Activated CD8-positive, alpha-beta memory T cell treated with anti-CD3 and anti-CD28 coated beads, Interleukin-2, amount 50 U/mL, for 4 hours (primary cell): Measurements from ENCODE around the gene ATG2B.
"Not testable (repeated sequence)": the region's sequence is repeated elsewhere in the genome, so short reads cannot be mapped to it uniquely, and the experiment has no call there.

Source experiments
- DNase-seq: peaks from one replicate; pipeline ENCODE4 v3.0.0-alpha.2; 2020

Gene ATG2B

GRCh38 chr14:96376093-96376492 lies 13.0 kb upstream of the ATG2B start:
- no peak for DNase-seq

DNA sequence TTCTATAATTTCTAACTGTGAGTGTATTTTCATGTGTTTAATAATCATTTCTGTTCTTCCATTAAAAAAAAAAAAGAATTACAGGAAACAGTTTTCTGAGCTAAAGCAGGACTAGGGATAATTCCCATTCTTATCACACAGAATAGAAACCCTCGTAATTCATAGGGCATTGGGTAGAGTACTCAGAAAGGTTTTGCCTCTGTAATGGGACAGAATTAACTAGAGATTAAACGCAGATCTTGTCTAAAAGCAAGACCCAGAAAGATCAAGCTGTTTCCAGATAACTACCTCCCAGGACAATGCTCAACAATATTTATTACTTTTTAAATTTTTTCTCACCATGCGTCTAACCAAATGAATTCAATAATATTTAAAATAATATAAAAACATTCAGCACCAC lies 10.4 kb upstream of the ATG2B start:
- DNase-seq: no peak

DNA sequence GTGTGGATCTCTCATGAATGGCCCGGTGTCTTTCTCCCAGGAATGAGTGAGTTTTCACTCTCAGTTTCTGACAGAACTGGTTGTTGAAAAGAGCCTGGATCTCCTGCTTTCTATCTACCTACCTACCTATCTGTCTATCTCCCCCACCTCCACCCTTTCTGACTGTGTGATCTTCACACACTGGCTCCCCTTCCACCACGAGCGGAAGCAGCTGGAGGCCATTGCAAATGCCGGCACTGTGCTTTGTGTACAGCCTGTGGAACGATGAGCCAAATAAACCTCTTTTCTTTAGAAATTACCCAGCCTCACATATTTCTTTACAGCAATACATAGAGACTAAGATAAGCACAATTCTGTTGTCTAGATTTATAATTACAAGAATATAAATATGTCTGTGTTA lies 7.4 kb upstream of the ATG2B start:
- DNase-seq: no peak

DNA sequence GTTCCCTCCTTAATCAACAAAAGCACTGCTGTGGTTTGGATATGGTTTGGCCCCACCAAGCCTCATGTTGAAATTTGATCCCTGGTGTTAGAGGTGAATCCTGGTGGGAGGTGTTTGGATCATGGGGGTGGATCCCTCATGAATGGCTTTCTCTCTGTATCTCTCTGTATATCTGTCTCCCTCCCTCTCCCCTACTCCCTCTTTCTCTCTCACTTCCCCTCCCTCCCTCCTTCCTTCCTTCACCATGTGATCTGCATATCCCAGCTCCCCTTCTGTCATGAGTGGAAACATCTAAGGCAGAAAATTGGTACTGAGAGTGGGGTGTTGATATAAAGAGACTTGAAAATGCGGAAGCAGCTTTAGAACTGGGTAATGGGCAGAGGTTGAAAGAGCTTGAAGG lies 5.4 kb upstream of the ATG2B start:
- DNase-seq: no peak

DNA sequence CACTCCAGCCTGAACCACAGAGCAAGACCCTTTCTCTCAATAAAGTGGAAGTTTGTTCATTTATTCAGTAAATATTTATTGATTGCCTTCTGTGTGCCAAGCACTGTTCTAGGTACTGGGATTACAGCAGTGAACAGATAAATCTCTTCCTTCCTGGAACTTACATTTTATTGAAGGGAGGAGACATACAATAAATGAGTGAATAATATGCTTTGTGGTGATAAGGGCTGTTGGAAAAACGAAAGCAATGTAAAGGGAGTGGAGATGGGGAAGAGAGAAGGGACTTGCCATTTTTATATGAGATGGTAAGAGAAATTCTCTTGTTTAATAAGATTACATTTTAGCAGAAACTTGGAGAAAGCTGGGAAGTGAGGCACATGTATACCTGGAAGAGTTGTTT lies 1.8 kb upstream of the ATG2B start:
- DNase-seq: no peak

DNA sequence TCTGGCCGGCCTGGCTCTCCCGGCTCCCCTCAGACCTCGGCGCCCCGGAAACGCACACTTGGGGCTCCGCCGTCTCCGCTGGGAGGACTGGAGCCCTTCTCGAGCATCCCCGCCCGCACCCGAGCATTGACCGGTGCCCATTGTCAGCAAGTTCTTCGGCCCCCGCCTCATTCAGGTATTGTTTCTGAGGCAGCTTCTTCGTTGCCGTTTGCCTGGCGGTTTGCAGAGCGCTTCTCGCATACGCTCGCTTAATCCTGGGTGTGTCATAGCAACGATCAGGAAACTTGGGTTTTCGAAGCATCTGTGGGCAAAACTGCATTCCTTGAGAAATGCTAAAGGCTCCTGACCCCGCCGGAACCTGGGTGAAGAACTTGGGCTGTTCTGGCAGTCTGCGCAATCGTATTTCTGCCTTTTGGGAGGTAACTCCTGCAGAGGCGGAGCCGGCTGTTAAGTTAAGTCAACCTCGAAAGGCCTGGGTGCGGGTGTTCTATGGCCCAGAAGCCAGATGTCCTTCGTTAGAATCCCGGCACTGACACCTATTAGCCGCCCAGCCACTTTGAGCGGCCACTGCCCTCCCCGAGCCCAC lies 703 bp upstream of the ATG2B start:
- peak; percentile 31 for DNase-seq

GRCh38 chr14:96362071-96362964 lies 823 bp downstream of the ATG2B start:
- DNase-seq: peak; percentile 23

- DNase-seq: no peak
Measured at GRCh38 chr14:96359959-96360358, 3.2 kb downstream of the ATG2B start.

- DNase-seq: no peak
Measured at GRCh38 chr14:96357216-96357615, 5.9 kb downstream of the ATG2B start.

DNA sequence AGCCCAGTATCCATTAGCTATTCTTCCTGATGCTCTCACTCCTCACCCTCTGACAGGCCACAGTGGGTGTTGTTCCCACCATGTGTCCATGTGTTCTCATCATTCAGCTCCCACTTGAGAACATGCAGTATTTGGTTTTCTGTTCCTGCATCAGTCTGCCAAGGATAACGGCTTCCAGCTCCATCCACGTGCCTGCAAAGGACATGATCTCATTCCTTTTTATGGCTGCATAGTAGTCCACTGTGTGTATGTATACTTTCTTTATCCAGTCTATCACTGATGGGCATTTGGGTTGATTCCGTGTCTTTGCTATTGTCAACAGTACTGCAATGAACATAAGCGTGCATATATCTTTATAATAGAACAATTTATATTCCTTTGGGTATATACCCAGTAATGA lies 8.9 kb downstream of the ATG2B start:
- DNase-seq: no peak

DNA sequence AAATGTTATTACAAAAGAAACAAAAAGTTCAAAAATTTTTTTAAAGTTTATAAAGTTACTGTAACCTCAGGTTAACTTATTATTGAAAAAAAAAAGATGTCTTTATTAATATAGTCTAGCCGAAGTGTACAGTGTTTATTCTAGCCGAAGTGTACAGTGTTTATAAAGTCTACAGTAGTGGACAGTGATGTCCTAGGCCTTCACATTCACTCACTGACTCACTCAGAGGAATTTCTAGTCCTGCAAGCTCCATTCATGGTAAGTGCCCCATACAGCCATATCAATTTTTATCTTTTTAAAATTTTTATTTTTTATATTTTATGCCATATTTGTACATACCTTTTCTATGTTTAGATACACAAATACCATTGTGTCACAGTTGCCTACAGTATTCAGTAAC lies 10.4 kb downstream of the ATG2B start:
- no peak for DNase-seq

DNA sequence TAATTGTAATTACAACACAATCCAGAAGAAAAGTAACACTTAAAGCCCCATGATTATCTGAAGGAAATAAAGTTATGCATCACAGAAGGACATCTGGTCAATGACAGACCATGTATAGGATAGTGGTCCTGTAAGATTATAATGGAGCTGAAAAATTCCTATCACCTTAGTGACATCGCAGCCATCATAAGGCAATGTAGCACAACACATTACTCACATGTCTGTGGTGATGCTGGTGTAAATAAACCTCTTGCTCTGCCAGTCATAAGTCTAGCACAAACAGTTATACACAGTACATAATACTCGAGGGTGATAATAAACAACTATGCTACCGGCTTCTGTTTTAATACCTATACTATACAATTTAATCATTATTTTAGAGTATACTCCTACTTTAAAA lies 11.2 kb downstream of the ATG2B start:
- no peak for DNase-seq

DNA sequence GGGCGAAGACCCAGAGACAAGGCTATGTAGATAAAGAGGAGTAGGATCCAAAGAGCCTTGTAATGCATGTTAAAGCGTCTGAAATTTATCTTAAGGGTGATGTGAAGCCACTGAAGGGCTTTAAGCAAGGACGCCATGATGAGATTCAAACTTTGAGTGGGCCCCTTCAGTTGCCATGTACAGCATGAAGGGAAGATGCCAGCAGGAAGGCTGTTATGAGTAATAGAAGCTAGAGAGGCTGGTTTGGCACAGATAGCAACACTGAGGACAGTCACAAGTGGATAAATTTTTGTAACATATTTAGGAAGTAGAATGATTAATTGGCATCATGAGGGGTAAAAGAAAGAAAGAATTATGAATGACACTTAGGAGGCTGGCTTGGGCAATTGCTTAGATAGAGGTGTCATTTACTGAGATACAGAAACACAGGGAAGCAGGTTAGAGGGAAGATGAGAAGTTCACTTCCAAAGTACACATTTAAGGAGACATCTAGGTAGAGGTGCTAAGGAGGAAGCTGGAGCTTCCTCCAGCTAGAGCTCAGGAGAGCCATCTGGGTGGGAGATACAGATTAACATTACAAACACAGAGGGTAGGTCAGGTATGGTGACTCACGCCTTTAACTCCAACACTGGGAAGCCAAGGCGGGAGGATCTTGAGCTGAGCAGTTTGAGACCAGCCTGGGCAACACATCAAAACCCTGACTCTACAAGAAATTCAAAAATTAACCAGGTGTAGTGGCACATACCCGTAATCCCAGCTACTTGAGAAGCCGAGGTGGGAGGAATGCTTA lies 13.7 kb downstream of the ATG2B start:
- DNase-seq: no peak

- DNase-seq: not testable (repeated sequence)
Measured at GRCh38 chr14:96347957-96348356, 15.2 kb downstream of the ATG2B start.

DNA sequence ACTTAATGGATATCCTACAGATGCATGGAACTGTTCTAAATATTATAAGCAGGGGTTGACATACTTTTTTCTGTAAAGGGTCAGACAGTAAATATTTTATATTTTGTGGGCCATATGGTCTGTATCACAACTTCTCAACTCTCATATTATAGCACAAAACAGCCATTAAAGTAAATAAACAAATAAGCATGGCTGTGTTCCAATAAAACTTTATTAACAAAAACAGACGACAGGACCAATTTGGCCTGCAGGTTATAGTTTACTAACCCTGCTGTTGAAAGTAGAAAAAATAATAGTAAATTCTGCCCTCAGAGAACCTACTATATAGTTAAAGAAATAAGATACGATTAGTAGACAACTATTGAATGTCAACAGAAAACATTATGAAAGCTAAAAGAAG lies 17.5 kb downstream of the ATG2B start:
- DNase-seq: no peak

GRCh38 chr14:96341323-96341722 lies 21.8 kb downstream of the ATG2B start:
- no peak for DNase-seq

DNA sequence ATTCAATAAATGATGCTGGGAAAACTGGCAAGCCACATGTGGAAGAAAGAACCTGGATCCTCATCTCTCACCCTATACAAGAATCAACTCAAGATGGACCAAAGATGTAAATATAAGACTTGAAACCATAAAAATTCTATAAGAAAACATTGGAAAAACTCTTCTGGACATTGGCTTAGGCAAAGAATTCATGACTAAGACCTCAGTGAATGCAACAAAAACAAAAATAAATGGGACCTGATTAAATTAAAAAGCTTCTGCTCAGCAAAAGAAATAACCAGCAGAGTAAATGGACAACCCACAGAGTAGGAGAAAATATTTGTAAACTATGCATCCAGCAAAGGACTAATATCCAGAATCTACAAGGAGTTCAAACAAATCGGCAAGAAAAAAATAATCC lies 24.6 kb downstream of the ATG2B start:
- DNase-seq: no peak

GRCh38 chr14:96324219-96324618 lies 38.9 kb downstream of the ATG2B start:
- no peak for DNase-seq

DNA sequence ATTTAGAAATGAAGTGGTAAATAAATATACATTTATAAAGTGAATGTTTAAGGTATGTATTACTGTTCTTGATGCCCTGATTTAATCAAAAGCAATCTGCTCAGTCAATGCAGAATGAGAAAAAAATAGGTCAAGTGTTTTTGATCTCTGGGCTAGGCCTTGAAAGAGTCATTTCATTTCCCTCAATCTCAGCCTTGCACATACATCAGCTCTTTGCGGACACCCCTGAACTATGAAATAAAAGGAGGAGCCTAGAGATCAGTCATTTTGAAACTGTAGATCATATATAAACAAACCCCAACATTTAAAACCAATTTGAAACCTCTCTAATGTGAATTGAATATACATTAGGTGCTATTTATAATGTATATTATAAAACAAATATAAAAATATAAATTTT lies 42.5 kb downstream of the ATG2B start:
- no peak for DNase-seq

- no peak for DNase-seq
Measured at GRCh38 chr14:96318836-96319235, 44.3 kb downstream of the ATG2B start.

- no peak for DNase-seq
Measured at GRCh38 chr14:96316087-96316486, 47.1 kb downstream of the ATG2B start.

DNA sequence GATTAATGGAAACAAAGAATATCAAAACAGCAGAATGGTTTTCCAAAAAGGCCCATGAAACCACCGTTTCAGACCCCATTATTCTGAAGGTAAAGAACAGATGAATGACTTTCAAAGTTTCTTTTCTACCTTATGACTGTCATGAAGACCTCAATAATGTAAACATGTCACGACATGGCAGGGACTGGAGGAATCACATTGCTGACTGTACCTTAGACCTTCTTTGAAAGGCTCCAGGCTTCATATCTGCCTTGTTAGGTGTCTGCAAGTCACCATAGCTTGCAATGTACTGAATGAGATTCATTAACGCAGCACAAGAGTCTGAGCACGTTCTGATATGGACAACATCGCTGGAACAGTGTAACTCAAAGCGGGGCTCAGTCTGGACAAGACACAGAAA lies 52.2 kb downstream of the ATG2B start:
- DNase-seq: no peak

DNA sequence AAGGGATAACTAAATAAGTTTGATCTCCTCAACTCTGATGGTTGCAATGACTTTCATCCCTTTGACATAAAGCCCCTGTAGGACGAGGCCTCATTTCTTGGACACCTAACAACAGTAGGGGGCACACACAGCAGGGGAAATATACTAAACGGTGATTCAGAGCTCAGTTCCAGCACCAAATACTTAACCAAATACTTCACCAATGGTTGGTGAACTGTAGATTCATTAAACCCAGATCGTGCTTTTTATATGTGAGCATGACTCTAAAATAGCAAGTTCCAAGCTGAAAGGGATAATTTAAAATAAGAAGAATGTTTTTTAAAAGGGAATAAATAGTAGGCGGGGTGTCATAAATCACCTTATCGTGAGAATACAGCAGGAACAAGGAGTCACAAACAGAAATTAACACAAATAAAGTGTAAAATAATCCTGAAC lies 53.2 kb downstream of the ATG2B start:
- no peak for DNase-seq
